T-helper 2 cell treated with Interferon-gamma antibody and Interleukin-4, amounts not matched to agents 100 ng/mL and 5 ng/mL, for 36 hours (primary cell): ENCODE data around the gene RAMAC. TPM values are rescaled to one million over a fixed set of nuclear protein-coding genes. Genes with fewer than 3 reads are reported as not detected.
"Not testable (repeated sequence)": the region's sequence is repeated elsewhere in the genome, so short reads cannot be mapped to it uniquely, and the experiment has no call there.

ENCODE experiments used
- intact Hi-C: fragments of 100-400 bp; cut with micrococcal nuclease; formaldehyde crosslinking; loops from one replicate; pipeline ENCODE4 v1.15.1; 2023
- total RNA-seq: library from RNA; stranded (reverse); gene quantifications from 2 replicates; pipeline ENCODE4 v1.2.3, GENCODE V29; 2022

Gene RAMAC
- 22.2 and 22.8 TPM in 2 replicates for total RNA-seq

DNA sequence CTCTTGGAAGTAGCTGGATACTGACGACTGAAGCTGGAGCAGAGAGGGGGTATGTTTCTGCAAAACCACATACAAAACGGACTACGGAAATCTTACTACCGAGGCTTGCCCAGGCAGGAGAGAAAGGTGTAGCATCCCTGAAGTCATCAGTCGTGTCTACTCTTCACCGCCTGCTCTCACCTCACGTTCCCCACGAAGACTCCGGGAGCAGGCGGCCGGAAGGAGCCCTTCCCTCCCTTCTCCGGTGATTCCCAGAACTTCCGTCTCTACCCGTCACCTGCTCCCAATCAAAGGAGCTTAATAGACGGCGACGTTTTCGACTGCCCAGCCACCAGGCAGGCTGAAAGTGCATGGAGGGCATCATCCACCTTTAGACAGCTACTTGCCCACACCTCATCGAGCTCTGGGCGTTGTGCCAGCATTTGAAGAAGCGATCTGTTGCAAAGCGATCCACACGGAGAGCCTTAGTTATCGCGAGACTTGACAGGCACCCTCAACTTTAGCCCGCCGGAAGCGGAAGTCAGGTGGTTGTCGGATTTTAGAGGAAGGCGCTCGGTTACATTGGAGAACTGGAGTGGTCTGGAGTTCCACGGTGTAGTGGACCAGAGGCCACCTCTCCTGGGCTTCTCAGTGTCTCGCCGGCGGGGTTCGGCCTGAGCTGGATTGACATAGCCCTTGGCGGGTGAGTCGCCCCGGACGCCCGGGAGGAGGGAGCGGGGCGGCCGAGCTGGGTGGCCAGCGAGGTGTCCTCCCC is at the start of gene RAMAC:
Gene RAMAC, plus strand, starts transcription at position 523 of the 754 bp plus-strand sequence. CDS start 2,809 bp downstream, outside the sequence.
- intact Hi-C loops, result loop anchor here (1.0 to 10.0 kb wide), 7 partner anchors 20 to 941 kb away; partner anchors contain the start of genes C15orf40, HOMER2 and MEX3B

GRCh38 chr15:82936966-82937711 is 48.9 kb upstream of the RAMAC start:
- intact Hi-C loops, result no loop called here

DNA sequence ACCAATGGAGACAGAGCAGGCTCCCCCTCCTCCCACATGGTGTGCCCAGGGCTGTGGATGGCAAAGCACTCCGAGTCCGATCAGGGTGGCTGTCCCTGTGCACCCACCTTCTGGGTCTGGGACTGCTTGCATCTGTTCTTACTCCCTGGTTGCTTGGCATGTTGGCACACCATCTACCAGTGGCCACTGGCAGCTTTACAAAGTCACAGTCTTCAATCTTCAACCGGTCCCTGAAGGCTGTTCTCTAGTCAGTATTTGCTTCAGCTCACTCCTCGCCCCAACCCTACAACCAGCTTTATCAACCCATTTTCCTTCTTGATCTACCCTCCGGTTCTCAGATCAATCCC is 48.3 kb upstream of the RAMAC start:
- intact Hi-C loops, result no loop called here

GRCh38 chr15:82939678-82940077 is 46.3 kb upstream of the RAMAC start:
- intact Hi-C loops, result not testable (repeated sequence)

DNA sequence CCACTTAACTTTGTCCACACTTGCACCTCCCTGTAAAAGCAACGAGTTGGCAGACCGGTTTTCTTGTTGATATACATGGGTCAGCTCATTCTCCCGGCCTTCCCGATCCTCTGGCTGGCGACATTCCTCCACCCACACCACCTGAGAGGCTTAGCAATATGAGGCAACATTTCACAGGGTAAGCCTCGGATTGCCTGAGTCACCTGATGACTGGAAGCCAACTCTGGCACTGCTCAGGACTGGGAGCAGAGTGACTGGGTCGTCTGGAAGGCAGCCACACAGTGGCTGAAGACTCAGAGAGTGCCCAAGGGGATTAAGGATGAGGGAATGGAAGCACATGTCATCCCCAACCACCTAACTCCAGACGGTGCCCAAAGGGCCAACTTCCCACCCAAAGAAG is 43.3 kb upstream of the RAMAC start:
- intact Hi-C loops, result no loop called here

- intact Hi-C loops, result no loop called here
Measured at GRCh38 chr15:82943176-82943575, 42.8 kb upstream of the RAMAC start.

- intact Hi-C loops, result no loop called here
Measured at GRCh38 chr15:82944056-82944455, 42.0 kb upstream of the RAMAC start.

DNA sequence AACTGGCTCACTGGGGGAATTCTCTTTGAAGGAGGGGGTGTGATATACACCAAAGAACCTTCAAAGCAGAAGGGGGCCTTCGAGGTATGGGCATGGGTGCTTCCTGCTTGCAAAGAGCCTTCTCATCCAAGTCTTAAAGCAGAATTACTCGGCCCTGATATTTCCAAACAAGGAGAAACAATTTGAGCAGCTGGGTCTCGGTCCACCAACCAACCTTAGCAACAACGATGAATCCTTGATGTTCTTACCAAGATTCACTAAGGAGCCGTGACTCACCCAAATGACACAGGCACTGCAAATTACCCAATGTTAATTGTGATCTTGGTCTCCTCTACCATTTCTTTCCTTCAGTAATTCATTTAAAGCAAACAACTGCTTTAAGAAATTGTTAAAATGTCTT is 41.2 kb upstream of the RAMAC start:
- intact Hi-C loops, result no loop called here

- intact Hi-C loops, result no loop called here
Measured at GRCh38 chr15:82945326-82945725, 40.7 kb upstream of the RAMAC start.

- intact Hi-C loops, result no loop called here
Measured at GRCh38 chr15:82946155-82946701, 39.8 kb upstream of the RAMAC start.

DNA sequence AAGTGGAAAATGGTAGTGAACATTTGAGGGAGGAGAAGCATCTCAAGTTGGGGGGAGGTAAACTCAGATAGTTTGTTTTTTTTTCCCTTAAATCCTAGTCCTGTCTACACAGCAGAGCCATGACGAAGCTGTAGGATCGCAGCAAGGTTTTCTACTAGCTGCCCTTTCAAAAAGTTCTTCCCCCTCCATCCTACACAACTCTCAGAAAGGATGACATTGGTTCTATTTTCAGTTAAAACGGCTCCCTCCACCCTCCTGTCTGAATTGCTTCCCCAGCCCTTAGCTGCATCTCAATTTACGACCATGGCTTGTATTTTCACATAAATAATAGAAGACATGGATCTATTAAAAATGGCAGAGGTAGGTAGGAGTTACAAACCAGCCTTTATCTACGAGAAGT is 35.7 kb upstream of the RAMAC start:
- intact Hi-C loops, result loop anchor here (5.0 kb wide), 1 partner anchor 138 kb away; no protein-coding TSS in a partner anchor

GRCh38 chr15:82950746-82951370 is 35.2 kb upstream of the RAMAC start:
- intact Hi-C loops, result loop anchor here (5.0 kb wide), 1 partner anchor 139 kb away; no protein-coding TSS in a partner anchor

DNA sequence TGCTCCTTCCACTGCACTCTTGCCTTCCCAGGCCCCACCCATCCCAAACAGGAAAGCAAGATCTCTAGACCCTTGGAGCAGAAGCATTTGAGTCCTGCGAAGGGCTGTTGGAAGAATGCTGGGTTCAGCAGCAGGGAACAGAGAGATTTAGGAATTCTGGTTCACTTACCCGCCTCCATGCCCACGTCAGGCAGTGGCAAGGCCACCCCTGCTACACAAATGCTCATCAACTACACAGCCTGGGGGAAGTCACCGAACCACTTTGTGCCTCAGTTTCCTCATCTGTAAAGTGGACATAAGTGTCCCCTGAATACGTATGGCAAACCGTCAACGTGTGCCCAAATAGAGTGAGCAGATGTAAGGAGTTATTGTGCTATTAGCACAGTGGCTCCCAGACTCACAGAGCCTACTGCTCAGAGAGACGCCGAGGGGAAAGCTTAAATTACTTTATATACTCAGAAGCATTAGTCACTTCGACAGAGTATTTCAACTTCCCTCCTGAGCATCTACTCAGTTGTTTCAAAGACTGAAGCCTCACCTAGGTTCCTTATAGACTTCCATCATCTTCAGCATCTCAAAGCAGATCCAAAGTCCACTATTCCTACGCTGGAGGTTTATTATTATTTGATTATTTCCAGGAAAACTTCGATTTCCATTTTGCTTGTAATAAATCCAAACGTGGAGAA is 34.4 kb upstream of the RAMAC start:
- intact Hi-C loops, result loop anchor here (1.0 to 5.0 kb wide), 2 partner anchors 35 to 139 kb away; partner anchors contain the start of gene RAMAC

DNA sequence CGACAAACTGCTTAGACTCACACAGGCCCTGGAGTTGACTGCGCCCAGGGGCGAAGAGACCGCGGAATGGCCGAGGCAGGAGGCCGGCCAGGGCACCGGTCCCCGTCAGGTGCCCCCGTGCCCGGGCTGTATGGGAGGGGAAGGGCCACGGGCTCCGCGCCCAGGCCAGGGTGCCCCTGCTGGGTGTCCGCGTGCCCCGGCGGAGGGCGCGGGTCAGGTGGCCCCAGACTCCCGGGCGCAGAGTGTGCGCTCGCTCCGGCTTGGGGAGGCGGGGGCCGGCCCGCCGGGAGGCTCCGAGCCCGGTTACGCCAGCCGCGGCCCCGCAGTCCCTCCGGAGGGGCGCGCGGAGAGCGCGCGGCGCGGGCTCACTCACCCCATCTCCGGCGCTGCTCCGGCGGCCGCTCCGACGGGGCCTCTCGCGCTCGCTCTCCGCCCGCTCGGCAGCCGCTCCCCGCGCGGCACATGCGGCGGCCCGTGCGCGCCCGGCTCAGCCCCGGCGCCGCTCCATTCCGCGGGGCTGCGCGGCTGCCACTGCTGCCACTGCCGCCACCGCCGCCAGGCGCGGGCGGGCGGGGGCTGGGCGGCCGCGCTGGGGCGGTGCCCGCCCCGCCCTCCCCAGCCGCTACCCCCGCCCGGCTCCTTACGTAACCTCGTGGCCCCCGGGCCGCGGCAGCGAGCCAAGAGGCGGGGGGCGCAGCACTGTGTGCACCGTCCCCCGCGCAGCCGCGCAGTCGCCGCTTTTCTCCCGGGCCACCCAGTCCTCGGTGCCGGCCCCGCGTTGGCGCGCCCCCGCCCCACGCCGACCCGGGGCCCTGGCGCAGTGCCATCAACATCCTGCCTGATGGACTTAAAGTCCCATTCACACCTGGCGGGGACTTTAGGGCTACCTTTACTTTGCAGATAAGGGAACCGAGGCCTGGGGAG is 33.6 kb upstream of the RAMAC start, which contains the start of gene HOMER2:
Gene HOMER2, minus strand, starts transcription at position 563 of the 924 bp plus-strand sequence. Its CDS starts 185 bp downstream, at position 378.
- intact Hi-C loops, result loop anchor here (1.0 to 5.0 kb wide), 2 partner anchors 34 to 140 kb away; partner anchors contain the start of gene RAMAC

GRCh38 chr15:82958638-82959037 is 27.4 kb upstream of the RAMAC start:
- intact Hi-C loops, result no loop called here

DNA sequence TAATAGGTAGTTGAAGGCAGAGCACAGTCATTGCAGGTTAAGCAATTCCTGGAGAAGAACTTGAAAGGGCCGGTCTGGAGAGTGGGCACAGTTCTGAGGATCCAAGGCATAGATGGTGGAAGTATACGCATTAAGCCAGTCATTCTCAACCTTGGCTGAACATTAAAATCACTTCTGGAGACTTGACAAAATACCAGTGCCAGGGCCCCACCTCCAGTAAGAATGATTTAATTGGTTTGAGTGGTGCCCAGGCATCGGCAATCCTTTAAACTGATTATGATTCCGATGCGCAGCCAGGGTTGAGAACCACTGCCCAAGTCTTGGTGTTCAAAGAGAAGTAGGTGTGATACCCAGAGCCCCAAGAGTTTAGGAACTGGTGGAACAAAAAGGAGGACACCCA is 26.6 kb upstream of the RAMAC start:
- intact Hi-C loops, result no loop called here

DNA sequence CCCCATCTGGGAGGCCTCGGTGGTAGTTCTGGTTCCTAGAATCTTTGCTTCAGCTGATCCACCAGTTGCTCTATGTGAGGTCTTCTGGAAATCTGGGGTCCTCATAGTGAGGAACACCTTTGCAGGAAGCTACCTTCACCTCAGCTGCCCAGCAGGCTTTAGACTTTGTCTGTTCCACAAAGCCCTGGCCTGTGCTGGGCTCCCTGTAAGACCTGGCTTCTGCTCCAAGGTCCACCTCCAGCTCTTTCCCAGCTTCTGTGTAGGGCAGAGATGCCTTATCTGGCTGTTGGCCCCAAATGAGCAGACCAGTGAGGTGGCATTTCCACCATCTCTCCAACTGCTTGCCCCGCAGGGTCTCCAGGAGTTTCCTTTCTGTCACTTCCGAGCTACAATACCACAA is 25.2 kb upstream of the RAMAC start:
- intact Hi-C loops, result no loop called here

GRCh38 chr15:82963471-82964341 is 22.3 kb upstream of the RAMAC start:
- intact Hi-C loops, result no loop called here

DNA sequence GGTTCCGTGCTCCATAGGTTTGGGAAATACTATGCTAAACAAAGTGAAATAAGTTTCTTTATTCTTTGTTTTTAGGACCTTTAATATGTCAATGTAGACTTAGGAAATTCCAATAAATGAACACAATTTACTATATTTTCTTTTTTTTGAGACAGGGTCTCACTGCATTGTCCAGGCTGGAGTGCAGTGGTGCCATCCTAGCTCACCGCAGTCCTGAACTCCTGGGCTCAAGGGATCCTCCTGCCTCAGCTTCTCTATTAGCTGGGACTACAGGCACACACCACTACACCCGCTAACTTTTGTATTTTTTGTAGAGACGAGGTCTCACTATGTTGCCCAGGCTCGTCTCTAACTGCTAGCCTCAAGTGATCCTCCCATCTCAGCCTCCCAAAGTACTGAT is 21.1 kb upstream of the RAMAC start:
- intact Hi-C loops, result no loop called here
